Measurements from ENCODE around the gene ZSCAN29. TPM values are rescaled to one million over a fixed set of nuclear protein-coding genes. Genes with fewer than 3 reads are reported as not detected.
"Not testable (repeated sequence)": the region's sequence is repeated elsewhere in the genome, so short reads cannot be mapped to it uniquely, and the experiment has no call there.

Gene ZSCAN29
- total RNA-seq, 1 donor from 2014 or later: 32.1 TPM

DNA sequence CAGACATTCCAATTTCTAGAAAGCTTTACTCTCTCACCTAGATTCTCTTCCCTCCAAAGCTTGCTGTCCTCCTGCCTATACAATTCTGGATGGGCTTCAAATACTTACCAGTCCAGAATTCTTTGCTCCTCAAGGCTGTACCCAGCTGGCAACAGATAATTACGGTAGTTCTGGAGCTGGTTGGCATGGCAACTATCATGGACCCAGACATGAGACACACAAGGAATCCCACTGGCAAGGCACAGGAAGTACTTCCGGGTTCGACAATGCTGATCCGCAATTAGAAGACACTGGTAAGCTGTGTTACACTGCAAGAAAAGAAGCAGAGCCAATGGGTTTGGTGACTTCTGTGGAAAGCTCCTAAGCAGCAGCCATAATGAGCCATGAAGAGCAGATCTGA, 37.9 kb upstream of the ZSCAN29 start:
- Mint-ChIP-seq H3K27me3 (ENCODE audit: low read depth) (no peaks in the 10 kb centered on the region), H3K4me3 (no peak overlapping the region), H3K27ac (peak overlapping the region; percentile 62), H3K36me3 (peaks cover 75% of the 10 kb centered on the region), H3K4me1 (no peaks in the 10 kb centered on the region), H3K9me3 (no peaks in the 10 kb centered on the region)
- DNase-seq (ENCODE audit: low spot score in 2 of 2, unreplicated experiment in 2 of 2): no peak
- TF ChIP-seq, protein P1, sequence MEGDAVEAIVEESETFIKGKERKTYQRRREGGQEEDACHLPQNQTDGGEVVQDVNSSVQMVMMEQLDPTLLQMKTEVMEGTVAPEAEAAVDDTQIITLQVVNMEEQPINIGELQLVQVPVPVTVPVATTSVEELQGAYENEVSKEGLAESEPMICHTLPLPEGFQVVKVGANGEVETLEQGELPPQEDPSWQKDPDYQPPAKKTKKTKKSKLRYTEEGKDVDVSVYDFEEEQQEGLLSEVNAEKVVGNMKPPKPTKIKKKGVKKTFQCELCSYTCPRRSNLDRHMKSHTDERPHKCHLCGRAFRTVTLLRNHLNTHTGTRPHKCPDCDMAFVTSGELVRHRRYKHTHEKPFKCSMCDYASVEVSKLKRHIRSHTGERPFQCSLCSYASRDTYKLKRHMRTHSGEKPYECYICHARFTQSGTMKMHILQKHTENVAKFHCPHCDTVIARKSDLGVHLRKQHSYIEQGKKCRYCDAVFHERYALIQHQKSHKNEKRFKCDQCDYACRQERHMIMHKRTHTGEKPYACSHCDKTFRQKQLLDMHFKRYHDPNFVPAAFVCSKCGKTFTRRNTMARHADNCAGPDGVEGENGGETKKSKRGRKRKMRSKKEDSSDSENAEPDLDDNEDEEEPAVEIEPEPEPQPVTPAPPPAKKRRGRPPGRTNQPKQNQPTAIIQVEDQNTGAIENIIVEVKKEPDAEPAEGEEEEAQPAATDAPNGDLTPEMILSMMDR (IDR thresholded peaks at IDR 0.05; ENCODE audit: unreplicated experiment): no peak

DNA sequence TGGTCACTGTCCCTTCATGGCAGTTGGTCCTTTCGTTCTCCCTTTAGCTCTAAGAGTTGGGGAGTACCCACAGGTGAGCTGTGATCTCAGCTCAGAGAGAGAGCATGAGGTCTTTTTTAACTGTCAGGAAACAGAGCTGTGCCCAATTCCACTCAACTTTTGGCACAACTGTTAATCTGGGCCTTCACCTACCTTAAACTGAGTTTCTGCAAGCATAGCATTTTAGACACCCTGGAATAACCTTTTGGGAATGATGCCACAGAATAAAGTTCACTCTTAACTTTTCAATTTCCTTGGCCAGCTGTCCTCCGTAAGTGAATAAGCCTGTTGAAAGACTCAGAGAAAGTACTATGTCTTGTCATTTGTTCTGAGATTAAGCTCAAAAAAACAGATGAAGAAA, 36.0 kb upstream of the ZSCAN29 start:
- no peaks in the 10 kb centered on the region for H3K4me1 Mint-ChIP-seq
- no peak overlapping the region for H3K27ac Mint-ChIP-seq
- TF ChIP-seq, protein P1 (IDR thresholded peaks at IDR 0.05; ENCODE audit: unreplicated experiment): no peak
- no peaks in the 10 kb centered on the region for H3K27me3 Mint-ChIP-seq (ENCODE audit: low read depth)
- DNase-seq (ENCODE audit: low spot score in 2 of 2, unreplicated experiment in 2 of 2): no peak
- no peaks in the 10 kb centered on the region for H3K9me3 Mint-ChIP-seq
- peaks cover 67% of the 10 kb centered on the region for H3K36me3 Mint-ChIP-seq
- no peak overlapping the region for H3K4me3 Mint-ChIP-seq

DNA sequence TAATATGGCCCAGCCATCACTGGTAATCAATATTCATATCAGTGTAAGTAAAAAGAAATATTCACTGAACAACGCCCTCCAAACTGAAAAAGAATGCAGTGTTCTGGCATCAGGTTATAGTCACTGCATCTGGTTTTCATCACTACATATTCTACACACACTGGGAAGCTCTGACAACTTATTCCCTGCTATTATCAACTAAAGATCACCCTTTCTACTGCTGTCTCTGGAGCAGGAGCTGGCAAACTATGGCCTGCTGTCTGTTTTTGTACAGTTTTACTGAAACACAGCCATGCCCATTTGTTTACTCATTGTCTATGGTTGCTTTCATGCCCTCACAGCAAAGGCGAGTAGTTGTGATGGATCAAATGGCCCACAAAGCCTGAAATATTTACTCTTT, 35.3 kb upstream of the ZSCAN29 start:
- Mint-ChIP-seq H3K27me3 (ENCODE audit: low read depth) (no peaks in the 10 kb centered on the region), H3K9me3 (no peaks in the 10 kb centered on the region), H3K4me1 (no peaks in the 10 kb centered on the region), H3K27ac (no peak overlapping the region), H3K4me3 (no peak overlapping the region), H3K36me3 (peaks cover 69% of the 10 kb centered on the region)
- DNase-seq (ENCODE audit: low spot score in 2 of 2, unreplicated experiment in 2 of 2): no peak
- TF ChIP-seq, protein P1 (IDR thresholded peaks at IDR 0.05; ENCODE audit: unreplicated experiment): no peak

DNA sequence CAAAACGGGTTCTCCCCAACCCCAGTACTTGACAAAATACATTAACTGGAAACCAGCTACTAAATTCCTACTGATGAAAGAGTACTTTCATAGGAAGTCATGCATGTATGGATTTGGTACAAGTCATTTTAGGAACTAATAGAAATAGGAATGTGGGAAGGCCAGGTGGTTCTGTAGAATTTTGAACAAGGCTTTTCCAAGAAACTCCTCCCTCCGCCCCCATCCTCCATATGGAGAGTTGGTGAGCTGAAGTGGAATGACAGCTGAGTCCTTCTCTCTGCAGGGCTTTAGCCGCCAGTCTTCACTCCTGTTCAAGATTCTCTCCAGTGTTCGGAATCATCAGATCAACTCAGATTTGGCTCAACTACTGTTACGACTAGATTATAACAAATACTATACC, 33.3 kb upstream of the ZSCAN29 start:
- H3K27ac Mint-ChIP-seq: no peak overlapping the region
- H3K4me1 Mint-ChIP-seq: no peaks in the 10 kb centered on the region
- peaks cover 60% of the 10 kb centered on the region for H3K36me3 Mint-ChIP-seq
- H3K9me3 Mint-ChIP-seq: no peaks in the 10 kb centered on the region
- H3K27me3 Mint-ChIP-seq (ENCODE audit: low read depth): no peaks in the 10 kb centered on the region
- DNase-seq (ENCODE audit: low spot score in 2 of 2, unreplicated experiment in 2 of 2): no peak
- TF ChIP-seq, protein P1 (IDR thresholded peaks at IDR 0.05; ENCODE audit: unreplicated experiment): no peak
- H3K4me3 Mint-ChIP-seq: no peak overlapping the region

DNA sequence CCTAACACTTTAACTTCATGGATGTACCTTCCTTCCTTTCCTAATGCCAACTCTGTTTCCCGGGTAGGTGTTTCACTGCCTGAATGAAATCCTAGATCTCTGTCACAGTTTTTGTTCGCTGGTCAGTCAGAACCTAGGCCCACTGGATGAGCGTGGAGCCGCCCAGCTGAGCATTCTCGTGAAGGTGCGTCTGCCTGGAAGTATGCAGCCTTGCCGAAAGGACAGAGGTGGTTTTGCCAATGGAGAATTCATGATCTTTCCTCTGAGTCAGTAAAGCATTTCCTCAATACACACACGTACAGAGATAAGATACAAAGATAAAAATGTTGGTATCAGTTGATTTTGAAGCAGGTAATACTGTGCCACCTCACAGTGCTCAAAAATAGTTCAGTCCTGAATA, 32.8 kb upstream of the ZSCAN29 start:
- DNase-seq (ENCODE audit: low spot score in 2 of 2, unreplicated experiment in 2 of 2): no peak
- Mint-ChIP-seq H3K27ac (no peak overlapping the region), H3K4me3 (no peak overlapping the region), H3K9me3 (no peaks in the 10 kb centered on the region), H3K27me3 (ENCODE audit: low read depth) (no peaks in the 10 kb centered on the region), H3K36me3 (peaks cover 61% of the 10 kb centered on the region), H3K4me1 (no peaks in the 10 kb centered on the region)
- TF ChIP-seq, protein P1 (IDR thresholded peaks at IDR 0.05; ENCODE audit: unreplicated experiment): no peak

DNA sequence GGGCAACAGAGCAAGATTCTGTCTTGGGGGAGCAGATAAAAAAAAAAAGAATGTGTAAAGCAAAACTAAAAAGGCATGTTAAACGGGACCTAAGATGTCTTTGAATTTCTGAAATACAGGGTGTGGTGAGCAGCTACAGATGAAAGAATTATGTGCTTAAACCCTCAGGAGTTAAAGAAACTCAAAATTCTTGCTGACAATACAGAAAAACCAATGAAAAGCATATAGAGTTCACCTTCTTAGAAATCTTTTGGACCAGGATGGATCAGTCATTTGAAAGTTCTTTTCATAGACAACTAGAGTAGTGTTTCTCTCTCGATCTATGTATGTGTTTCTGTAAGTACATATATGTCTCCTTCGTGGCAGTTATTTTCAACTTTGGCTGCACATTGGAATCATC, 31.4 kb upstream of the ZSCAN29 start:
- DNase-seq (ENCODE audit: low spot score in 2 of 2, unreplicated experiment in 2 of 2): no peak
- H3K36me3 Mint-ChIP-seq: peaks cover 50% of the 10 kb centered on the region
- H3K27me3 Mint-ChIP-seq (ENCODE audit: low read depth): no peaks in the 10 kb centered on the region
- H3K9me3 Mint-ChIP-seq: no peaks in the 10 kb centered on the region
- H3K4me1 Mint-ChIP-seq: no peaks in the 10 kb centered on the region
- TF ChIP-seq, protein P1 (IDR thresholded peaks at IDR 0.05; ENCODE audit: unreplicated experiment): no peak
- H3K4me3 Mint-ChIP-seq: no peak overlapping the region
- no peak overlapping the region for H3K27ac Mint-ChIP-seq

DNA sequence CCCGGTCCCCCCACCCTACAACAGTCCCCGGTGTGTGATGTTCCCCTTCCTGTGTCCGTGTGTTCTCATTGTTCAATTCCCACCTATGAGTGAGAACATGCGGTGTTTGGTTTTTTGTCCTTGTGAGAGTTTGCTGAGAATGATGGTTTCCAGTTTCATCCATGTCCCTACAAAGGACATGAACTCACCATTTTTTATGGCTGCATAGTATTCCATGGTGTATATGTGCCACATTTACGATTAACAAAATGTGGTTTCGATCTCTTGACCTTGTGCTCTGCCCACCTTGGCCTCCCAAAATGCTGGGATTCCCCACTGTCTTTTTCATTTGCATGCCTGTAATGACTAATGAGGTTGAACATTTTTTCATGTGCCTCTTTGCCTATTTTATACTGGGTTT, 22.7 kb upstream of the ZSCAN29 start:
- H3K36me3 Mint-ChIP-seq: peaks cover 23% of the 10 kb centered on the region
- H3K9me3 Mint-ChIP-seq: not testable (repeated sequence)

More for the DNA sequence above, 22.7 kb upstream of the ZSCAN29 start:
- not testable (repeated sequence) for H3K4me3 Mint-ChIP-seq; H3K27me3 Mint-ChIP-seq (ENCODE audit: low read depth); DNase-seq (ENCODE audit: low spot score in 2 of 2, unreplicated experiment in 2 of 2); H3K4me1 Mint-ChIP-seq; H3K27ac Mint-ChIP-seq
